H1 (cell line): Measurements from ENCODE around the gene MKX. TPM values are rescaled to one million over a fixed set of nuclear protein-coding genes. Genes with fewer than 3 reads are reported as not detected.

ENCODE experiments used
- CTCF ChIA-PET: fragments of 300-600 bp; sonication (Branson Sonifier 250); formaldehyde crosslinking; loops from one replicate; lab custom pipeline; 2021; ENCODE audit not compliant: partially characterized antibody; lab: Charles Lee
- POLR2A ChIA-PET: fragments of 300-600 bp; sonication (Branson Sonifier 250); formaldehyde crosslinking; loops from one replicate; lab custom pipeline; 2021; ENCODE audit warnings: inconsistent platforms; ENCODE audit not compliant: partially characterized antibody; lab: Charles Lee
- DNase-seq, 2 experiments: peaks; one replicate each; pipeline versions ENCODE4 v3.0.0 to v3.0.0-alpha.2; 2010 to 2022; ENCODE audit warnings: low spot score in 2 of 2, low read depth in 1 of 2, mixed read lengths in 1 of 2
- FAIRE-seq: peaks from 2 replicates; lab custom pipeline; 2011; peaks lifted over from hg19 to GRCh38; lab: Jason Lieb, UNC
- H2AFZ ChIP-seq: 2 replicates; pipeline ENCODE4 v1.8.1; 2012; ENCODE audit warnings: low read length, inconsistent platforms
- H2AK5ac ChIP-seq: 2 replicates; pipeline ENCODE4 v1.6.1; 2013; ENCODE audit warnings: low read depth, low read length
- H2BK120ac ChIP-seq: replicated peaks from 2 replicates; pipeline ENCODE3; 2013; ENCODE audit warnings: low read depth, low read length, inconsistent platforms
- H2BK12ac ChIP-seq: 2 replicates; pipeline ENCODE4 v1.6.1; 2013; ENCODE audit warnings: low read depth, low read length
- H2BK15ac ChIP-seq: 2 replicates; pipeline ENCODE4 v1.6.1; 2013; ENCODE audit warnings: low read length
- H2BK20ac ChIP-seq: 2 replicates; pipeline ENCODE4 v1.6.1; 2013; ENCODE audit warnings: low read length
- H2BK5ac ChIP-seq: 2 replicates; pipeline ENCODE4 v1.6.1; 2013; ENCODE audit warnings: low read depth, low read length
- H3K14ac ChIP-seq: 2 replicates; pipeline ENCODE4 v1.6.1; 2013; ENCODE audit warnings: inconsistent platforms; ENCODE audit not compliant: insufficient read length
- H3K18ac ChIP-seq: 2 replicates; pipeline ENCODE4 v1.6.1; 2013; ENCODE audit warnings: low read length; ENCODE audit errors: extremely low read depth
- H3K23ac ChIP-seq: 2 replicates; pipeline ENCODE4 v1.6.1; 2013; ENCODE audit warnings: inconsistent platforms; ENCODE audit not compliant: insufficient read length
- H3K23me2 ChIP-seq: 2 replicates; pipeline ENCODE4 v1.6.1; 2013; ENCODE audit warnings: low read depth, low read length
- H3K27ac ChIP-seq: 2 replicates; pipeline ENCODE4 v1.6.1; 2011; ENCODE audit warnings: low read depth, low read length, inconsistent platforms
- H3K27me3 ChIP-seq, 4 experiments: replicated peaks in 1 of 4; 1 replicate in 1 of 4; 2 replicates in 3 of 4; pipeline versions ENCODE4 v1.6.1 to v1.8.1; 2011 to 2013; ENCODE audit warnings: low read length in 3 of 4, mild to moderate bottlenecking in 3 of 4, inconsistent platforms in 2 of 4, mixed read lengths in 2 of 4, moderate library complexity in 1 of 4; ENCODE audit not compliant: control insufficient read depth in 3 of 4, insufficient read depth in 3 of 4; ENCODE audit errors: extremely low read depth in 1 of 4
- H3K36me3 ChIP-seq, 4 experiments: 2 replicates each; pipeline versions ENCODE4 v1.6.1 to v1.8.1; 2011 to 2013; ENCODE audit warnings: mild to moderate bottlenecking in 4 of 4, low read length in 3 of 4, moderate library complexity in 2 of 4, control low read depth in 1 of 4, inconsistent platforms in 1 of 4; ENCODE audit not compliant: insufficient read depth in 4 of 4, control insufficient read depth in 2 of 4
- H3K4ac ChIP-seq: replicated peaks from 2 replicates; pipeline ENCODE3; 2013; ENCODE audit warnings: low read length, low read depth, mixed read lengths, inconsistent platforms; ENCODE audit not compliant: insufficient read length
- H3K4me1 ChIP-seq, 4 experiments: replicated peaks in 1 of 4; 1 replicate in 1 of 4; 2 replicates in 3 of 4; pipeline versions ENCODE4 v1.6.1 to v1.8.1; 2011 to 2013; ENCODE audit warnings: low read length in 3 of 4, inconsistent platforms in 2 of 4, mixed read lengths in 1 of 4; ENCODE audit not compliant: insufficient read depth in 4 of 4, control insufficient read depth in 3 of 4
- H3K4me2 ChIP-seq, 2 experiments: 2 replicates each; pipeline versions ENCODE4 v1.6.1 to v1.8.1; 2011 to 2013; ENCODE audit warnings: low read depth in 2 of 2, low read length in 2 of 2, control low read depth in 1 of 2, inconsistent platforms in 1 of 2, mild to moderate bottlenecking in 1 of 2; ENCODE audit not compliant: insufficient read depth in 1 of 2
- H3K4me3 ChIP-seq, 4 experiments: fragments of 200-600, 300-600 bp in 1 of 4; sonication (generic), shearing (Covaris generic), sonication (Bioruptor Twin) in 1 of 4; 2 replicates each; pipeline versions ENCODE4 v1.5.1 to v1.8.1; 2011 to 2016; ENCODE audit warnings: low read length in 4 of 4, low read depth in 3 of 4, control low read depth in 2 of 4, inconsistent platforms in 2 of 4, mild to moderate bottlenecking in 2 of 4, mixed read lengths in 1 of 4, moderate library complexity in 1 of 4; ENCODE audit not compliant: insufficient read depth in 2 of 4; ENCODE audit errors: extremely low read depth in 1 of 4
- H3K56ac ChIP-seq: replicated peaks from 2 replicates; pipeline ENCODE3; 2013; ENCODE audit warnings: low read depth, mild to moderate bottlenecking, mixed read lengths, low read length, inconsistent platforms; ENCODE audit not compliant: insufficient read length
- H3K79me1 ChIP-seq: 2 replicates; pipeline ENCODE4 v1.6.1; 2013; ENCODE audit warnings: low read depth, low read length, control low read depth
- H3K79me2 ChIP-seq, 2 experiments: 2 replicates each; pipeline versions ENCODE4 v1.6.1 to v1.8.1; 2012 to 2013; ENCODE audit warnings: low read length in 2 of 2, mild to moderate bottlenecking in 2 of 2, inconsistent platforms in 1 of 2; ENCODE audit not compliant: insufficient read depth in 2 of 2, control insufficient read depth in 1 of 2
- H3K9ac ChIP-seq, 4 experiments: replicated peaks in 1 of 4; 1 replicate in 1 of 4; 2 replicates in 3 of 4; pipeline versions ENCODE4 v1.6.1 to v1.8.1; 2011 to 2013; ENCODE audit warnings: low read depth in 3 of 4, low read length in 3 of 4, control low read depth in 2 of 4, mild to moderate bottlenecking in 2 of 4, moderate library complexity in 2 of 4, inconsistent platforms in 1 of 4; ENCODE audit errors: extremely low read depth in 1 of 4
- H3K9me3 ChIP-seq, 2 experiments: 2 replicates each; pipeline versions ENCODE4 v1.6.1 to v1.8.1; 2012 to 2013; ENCODE audit warnings: mild to moderate bottlenecking in 2 of 2, moderate library complexity in 2 of 2, control low read depth in 1 of 2, inconsistent platforms in 1 of 2, low read depth in 1 of 2, low read length in 1 of 2, mixed read lengths in 1 of 2; ENCODE audit not compliant: insufficient read depth in 2 of 2
- H4K20me1 ChIP-seq, 2 experiments: replicated peaks in 1 of 2; 2 replicates each; pipeline versions ENCODE3 to v1.8.1; 2011 to 2013; ENCODE audit warnings: inconsistent platforms in 2 of 2, low read length in 2 of 2, mild to moderate bottlenecking in 1 of 2; ENCODE audit not compliant: insufficient read depth in 2 of 2, control insufficient read depth in 1 of 2
- H4K5ac ChIP-seq: 2 replicates; pipeline ENCODE4 v1.6.1; 2013; ENCODE audit warnings: low read length, low read depth, mixed read lengths, inconsistent platforms; ENCODE audit not compliant: insufficient read length
- H4K8ac ChIP-seq: 2 replicates; pipeline ENCODE4 v1.8.0; 2013; ENCODE audit warnings: mild to moderate bottlenecking, moderate library complexity, low read length, inconsistent platforms; ENCODE audit not compliant: insufficient read depth; ENCODE audit errors: extremely low read depth
- H4K91ac ChIP-seq: replicated peaks from 2 replicates; pipeline ENCODE3; 2013; ENCODE audit warnings: low read length, mixed read lengths, inconsistent platforms; ENCODE audit not compliant: insufficient read length
- ASH2L ChIP-seq: fragments of 200-600, 300-600 bp; sonication (generic); IDR thresholded peaks from one replicate; pipeline ENCODE4 v1.7.1; 2017; ENCODE audit warnings: low read length
- CBX5 ChIP-seq: fragments of 300-800, 300-1000 bp; sonication (generic); IDR thresholded peaks from 2 replicates; pipeline ENCODE4 v1.7.1; 2016; ENCODE audit warnings: antibody characterized with exemption, low read length, low read depth
- EP300 ChIP-seq, 2 experiments: IDR thresholded peaks; 1 replicate in 1 of 2; 2 replicates in 1 of 2; pipeline ENCODE4 v1.6.1; 2011 to 2012; ENCODE audit warnings: low read depth in 2 of 2, low read length in 2 of 2, mild to moderate bottlenecking in 2 of 2, borderline replicate concordance in 1 of 2, inconsistent platforms in 1 of 2, moderate library complexity in 1 of 2
- EZH2 ChIP-seq: fragments of 200-600 bp; sonication (generic); IDR thresholded peaks from 2 replicates; pipeline ENCODE4 v1.7.1; 2012; ENCODE audit warnings: low read depth, mild to moderate bottlenecking, moderate library complexity, low read length, inconsistent platforms; ENCODE audit not compliant: severe bottlenecking
- MAX ChIP-seq: IDR thresholded peaks from 2 replicates; pipeline ENCODE4 v1.6.1; 2012; ENCODE audit warnings: inconsistent platforms
- NANOG ChIP-seq: IDR thresholded peaks from 2 replicates; pipeline ENCODE4 v1.6.1; 2011; ENCODE audit warnings: low read length, low read depth, mild to moderate bottlenecking, inconsistent platforms; ENCODE audit not compliant: insufficient read depth, poor library complexity, severe bottlenecking
- NRF1 ChIP-seq: IDR thresholded peaks from 2 replicates; pipeline ENCODE4 v1.6.1; 2011; ENCODE audit warnings: mild to moderate bottlenecking, low read depth, low read length, improper control_type of control experiment
- SAP30 ChIP-seq: fragments of 300-600 bp; sonication (generic); IDR thresholded peaks from 2 replicates; pipeline ENCODE4 v1.7.1; 2012; ENCODE audit warnings: low read length, moderate library complexity, mild to moderate bottlenecking, inconsistent platforms; ENCODE audit not compliant: insufficient read depth, insufficient replicate concordance
- TEAD4 ChIP-seq: IDR thresholded peaks from 2 replicates; pipeline ENCODE4 v1.6.1; 2012; ENCODE audit warnings: low read depth, low read length, inconsistent platforms, mixed read lengths
- YY1 ChIP-seq: IDR thresholded peaks from 2 replicates; pipeline ENCODE4 v1.6.1; 2011; ENCODE audit warnings: low read depth, mild to moderate bottlenecking, low read length
- WGBS, 2 experiments: shearing (Covaris generic) in 1 of 2; methylation state at CpG; one replicate each; pipeline versions ENCODE4 v1.1.6 to v1.1.7; 2013 to 2015; ENCODE audit warnings: low lambda C conversion rate in 2 of 2, mixed read lengths in 2 of 2, inconsistent platforms in 1 of 2, low coverage in 1 of 2, missing lambda C conversion rate in 1 of 2; ENCODE audit not compliant: insufficient replicate concordance in 2 of 2, insufficient coverage in 1 of 2, insufficient read length in 1 of 2; ENCODE audit errors: extremely low coverage in 1 of 2, missing lambda C conversion rate in 1 of 2; 5-methylcytosine and 5-hydroxymethylcytosine counted together
- polyA plus RNA-seq, 7 experiments: library from polyadenylated mRNA; depleted of rRNA in 3 of 7; stranded (reverse) in 5 of 7; unstranded in 2 of 7; fragments of >200 nt in 5 of 7; fragments of 200-250 nt in 2 of 7; gene quantifications; 1 replicate in 5 of 7; 2 replicates in 1 of 7; 4 replicates in 1 of 7; pipeline versions ENCODE4 v1.2.1 to v1.2.3, GENCODE V29; 2011 to 2013; ENCODE audit warnings: missing spikeins in 2 of 7, mixed read lengths in 2 of 7
- total RNA-seq: library from RNA; stranded (reverse); fragmentation: NEBNext Ultra II Directional; extraction: Animal tissue kit (Norgen Biotek cat#: 25700); gene quantifications from 2 replicates; pipeline ENCODE4 v1.2.1, GENCODE V29; 2021

Gene MKX
- total and polyA plus RNA-seq, 2 of the 8 experiments (the other 6 are each of a cell fraction or from before 2014, with no cell fraction given): 0.21 to 1.3 TPM

GRCh38 chr10:27628621-27629020 lies 117.0 kb downstream of the MKX start:
- no peaks in the 10 kb centered on the region for H3K79me2 ChIP-seq

More at GRCh38 chr10:27628621-27629020, 117.0 kb downstream of the MKX start:
- Histone ChIP-seq H3K4me3 (no peak overlapping the region), H2BK12ac (no peak overlapping the region), H3K9me3 (no peaks in the 10 kb centered on the region), H3K14ac (no peak overlapping the region), H3K23me2 (no peaks in the 10 kb centered on the region), H2BK15ac (no peak overlapping the region), H3K4me2 (no peak overlapping the region), H3K27me3 (no peaks in the 10 kb centered on the region), H3K56ac (no peak overlapping the region), H3K27ac (no peak overlapping the region), H3K4me1 (peaks cover 2 to 8% (median 4%) of the 10 kb centered on the region in 4 experiments; a peak in 3 of 7 replicates), H2AFZ (no peak overlapping the region), H3K18ac (no peak overlapping the region), H4K8ac (no peak overlapping the region), H2BK20ac (no peak overlapping the region), H3K79me1 (no peaks in the 10 kb centered on the region), H4K5ac (no peak overlapping the region), H3K9ac (no peak overlapping the region), H4K91ac (no peak overlapping the region), H3K36me3 (no peaks in the 10 kb centered on the region), H2BK120ac (no peak overlapping the region), H2AK5ac (no peak overlapping the region), H2BK5ac (no peak overlapping the region), H3K23ac (no peak overlapping the region), H3K4ac (no peak overlapping the region), H4K20me1 (no peaks in the 10 kb centered on the region)
- no peak for TF ChIP-seq MAX
- TF ChIP-seq SAP30: no peak
- TF ChIP-seq TEAD4: no peak
- no peak for TF ChIP-seq NANOG
- TF ChIP-seq CBX5: no peak
- TF ChIP-seq EZH2: no peak
- TF ChIP-seq ASH2L: no peak
- no peak for TF ChIP-seq YY1
- TF ChIP-seq EP300 (IDR thresholded peaks at IDR 0.05; ENCODE audit: borderline replicate concordance in 1 of 2, low read depth in 2 of 2, low read length in 2 of 2): no peak
- no peak for TF ChIP-seq NRF1
- FAIRE-seq (no peak), DNase-seq (no peak)
- ChIA-PET POLR2A (no interaction called here), CTCF (no interaction called here)
- WGBS, 2 experiments: 92% methylated on average over 5 of the region's 5 CpGs; no CpG with 5 or more reads in 1 of the 2 experiments
